ENCODE results near the gene BABAM2.

Gene BABAM2

DNA sequence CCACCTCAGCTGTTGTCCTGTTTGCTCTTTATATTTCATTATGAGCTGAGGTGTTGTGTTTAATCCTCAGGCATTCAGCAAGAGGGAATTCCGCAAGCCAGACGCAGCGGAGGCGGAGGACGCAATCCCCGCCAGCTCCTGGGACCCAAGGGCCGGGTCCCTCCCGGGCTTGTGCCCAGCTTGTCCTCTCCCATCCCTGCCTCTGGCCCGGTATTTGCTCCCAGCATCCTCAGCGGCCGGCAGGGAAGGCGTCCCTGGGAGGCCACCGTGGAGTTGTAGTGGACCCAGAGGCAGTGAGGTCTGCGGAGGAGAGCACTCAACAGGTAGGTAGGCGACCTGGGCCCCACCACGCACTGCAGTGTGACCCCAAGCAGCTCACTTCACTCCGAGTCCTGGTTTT, 459.7 kb downstream of the BABAM2 start:
- in situ Hi-C loops (cut with MboI; ENCODE audit: low sequenced_read_pairs): no loop called here

DNA sequence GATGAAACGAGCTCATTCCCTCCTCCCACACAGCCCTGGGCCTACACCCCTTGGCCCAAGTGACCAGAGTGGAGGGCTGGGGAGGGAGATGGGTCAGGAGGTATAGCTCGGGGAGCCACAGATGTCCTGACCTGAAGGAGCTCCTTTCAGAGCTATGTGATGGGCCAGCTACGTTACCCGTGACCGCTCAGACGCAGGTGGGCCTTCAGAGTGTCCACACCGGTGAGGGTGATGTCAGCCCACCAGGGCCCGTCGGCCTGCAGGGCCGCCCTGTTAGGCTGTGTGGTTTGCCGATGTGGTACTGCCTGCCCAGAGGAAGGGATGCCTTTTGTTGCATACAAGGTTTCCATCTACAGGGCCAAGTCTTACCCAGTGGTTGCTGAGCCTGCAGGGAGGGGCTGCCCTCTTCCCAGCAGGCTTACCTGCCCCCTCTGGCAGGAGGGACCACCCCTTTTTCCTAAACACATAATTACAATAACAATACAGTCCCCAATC, 460.3 kb downstream of the BABAM2 start:
- in situ Hi-C loops (cut with MboI; ENCODE audit: low sequenced_read_pairs): no loop called here

DNA sequence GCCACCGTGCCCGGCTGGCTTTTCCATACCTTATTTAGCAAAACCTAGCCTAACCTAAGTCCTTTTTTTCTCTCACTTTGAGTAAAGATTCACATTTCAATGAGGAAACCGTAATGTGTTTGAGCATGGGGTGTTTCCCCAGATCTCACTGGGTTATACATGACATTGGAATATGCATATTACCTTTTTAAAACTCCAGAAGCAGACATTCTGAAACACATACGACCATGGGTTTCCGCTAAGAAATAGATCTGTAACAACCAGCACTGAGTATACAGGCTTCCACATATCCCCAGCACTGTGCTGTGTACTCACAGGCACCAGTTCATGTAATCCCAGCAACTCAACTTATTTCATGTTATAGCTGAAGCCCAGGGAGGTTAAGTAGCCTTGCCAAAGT, 461.1 kb downstream of the BABAM2 start:
- in situ Hi-C loops (cut with MboI; ENCODE audit: low sequenced_read_pairs): no loop called here

DNA sequence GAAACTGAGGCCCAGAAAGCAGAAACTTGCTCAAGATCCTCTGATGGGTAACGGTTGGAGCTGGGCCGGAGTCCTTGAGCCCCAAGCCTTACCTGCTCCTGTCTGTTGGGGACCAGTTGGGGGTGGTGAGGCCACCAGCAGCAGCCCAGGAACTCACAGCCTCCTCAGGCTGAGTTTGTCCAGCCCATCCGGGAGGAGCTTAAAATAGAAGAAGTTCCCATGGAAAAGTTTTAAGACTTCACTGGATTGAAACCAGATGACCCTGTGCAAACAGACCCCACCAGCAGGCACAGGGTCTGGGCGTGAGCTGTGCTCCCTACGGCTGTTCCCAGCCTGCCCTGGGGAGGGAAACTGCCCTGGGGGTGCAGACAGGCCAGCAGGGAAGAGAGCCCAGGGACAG, 461.6 kb downstream of the BABAM2 start:
- in situ Hi-C loops (cut with MboI; ENCODE audit: low sequenced_read_pairs): no loop called here

DNA sequence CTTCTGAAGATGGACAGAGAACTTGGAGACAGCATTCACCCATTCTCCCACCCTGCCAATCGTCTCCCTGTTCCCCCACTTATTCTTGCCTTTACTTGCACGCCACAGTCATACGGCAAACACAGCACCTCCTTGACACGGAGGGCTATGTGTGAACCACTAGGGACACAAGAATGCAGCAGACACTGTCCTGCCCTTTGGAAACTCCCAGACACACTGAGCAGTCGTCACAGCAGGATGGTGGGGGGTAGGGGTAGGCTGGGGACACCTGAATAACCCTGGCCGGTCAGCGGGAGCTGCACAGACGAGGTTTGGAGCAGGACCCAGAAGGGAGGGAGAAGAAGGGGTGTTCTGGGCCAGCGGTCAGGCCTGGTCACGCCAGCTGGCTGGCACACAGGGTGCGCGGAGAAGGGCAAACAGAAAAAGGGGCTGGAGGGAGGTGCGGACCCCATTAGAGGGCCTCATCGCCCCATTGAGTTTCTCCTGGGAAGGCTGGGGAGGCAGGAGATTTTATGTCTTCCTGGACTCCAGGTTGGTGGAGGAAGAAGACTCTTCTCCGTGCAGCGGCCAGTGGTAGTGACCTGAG, 462.2 kb downstream of the BABAM2 start:
- in situ Hi-C loops (cut with MboI; ENCODE audit: low sequenced_read_pairs): no loop called here

DNA sequence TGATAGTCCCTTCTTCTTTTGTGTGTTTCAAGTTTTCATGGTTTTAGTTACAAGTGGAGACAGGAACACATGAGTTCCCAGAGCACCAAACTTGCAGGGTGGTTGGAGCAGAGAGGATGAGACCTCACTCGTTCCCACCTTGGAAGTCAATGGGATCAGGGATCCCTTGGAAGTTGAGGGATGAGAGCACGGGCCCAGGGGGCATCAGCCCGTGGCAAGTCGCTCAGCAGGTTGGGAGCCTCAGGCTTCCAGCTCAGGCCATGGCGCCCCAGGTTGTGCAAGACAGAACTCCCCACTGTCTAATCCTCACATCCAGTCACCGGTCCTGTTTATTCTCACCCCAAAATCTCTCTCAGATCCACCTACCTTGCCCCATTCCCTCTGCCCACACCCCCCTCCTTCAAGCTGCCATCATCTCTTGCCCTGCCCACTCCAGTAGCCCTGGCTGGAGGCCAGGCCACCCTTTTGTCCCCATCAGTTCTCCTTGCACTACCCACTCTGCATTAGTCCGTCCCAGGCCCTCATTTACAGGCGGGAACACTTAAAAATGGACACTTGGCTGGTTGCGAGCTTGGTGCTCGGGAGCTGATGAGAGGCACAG, 464.5 kb downstream of the BABAM2 start:
- in situ Hi-C loops (cut with MboI; ENCODE audit: low sequenced_read_pairs): no loop called here

DNA sequence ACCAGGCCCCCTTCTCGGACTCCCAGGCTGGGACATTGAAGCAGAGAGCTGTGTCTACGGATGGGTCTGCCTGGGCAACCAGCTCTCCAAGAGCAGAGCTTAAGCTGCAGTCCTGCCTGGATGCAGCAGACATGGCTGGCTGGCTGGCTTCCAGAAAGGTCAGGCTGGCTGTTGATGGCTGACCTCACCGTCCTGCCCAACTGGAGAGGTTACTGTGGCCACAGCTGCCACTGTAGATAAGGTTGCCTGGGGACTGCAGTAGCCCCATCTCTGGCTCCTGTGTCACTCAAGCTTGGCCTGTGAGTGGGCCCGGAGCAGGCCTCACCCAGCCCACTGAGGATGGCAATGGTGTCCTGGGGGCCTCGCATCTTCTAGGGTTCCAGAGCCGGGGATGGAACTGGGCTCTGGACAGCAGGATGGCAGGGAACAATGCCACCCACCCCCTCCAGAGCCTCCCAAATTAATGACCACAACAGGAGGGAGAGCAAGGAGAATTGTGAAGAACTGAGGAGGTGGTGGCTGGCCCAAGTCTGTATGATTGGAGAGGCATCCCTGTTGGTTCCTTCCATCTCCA, 465.1 kb downstream of the BABAM2 start:
- in situ Hi-C loops (cut with MboI; ENCODE audit: low sequenced_read_pairs): no loop called here

DNA sequence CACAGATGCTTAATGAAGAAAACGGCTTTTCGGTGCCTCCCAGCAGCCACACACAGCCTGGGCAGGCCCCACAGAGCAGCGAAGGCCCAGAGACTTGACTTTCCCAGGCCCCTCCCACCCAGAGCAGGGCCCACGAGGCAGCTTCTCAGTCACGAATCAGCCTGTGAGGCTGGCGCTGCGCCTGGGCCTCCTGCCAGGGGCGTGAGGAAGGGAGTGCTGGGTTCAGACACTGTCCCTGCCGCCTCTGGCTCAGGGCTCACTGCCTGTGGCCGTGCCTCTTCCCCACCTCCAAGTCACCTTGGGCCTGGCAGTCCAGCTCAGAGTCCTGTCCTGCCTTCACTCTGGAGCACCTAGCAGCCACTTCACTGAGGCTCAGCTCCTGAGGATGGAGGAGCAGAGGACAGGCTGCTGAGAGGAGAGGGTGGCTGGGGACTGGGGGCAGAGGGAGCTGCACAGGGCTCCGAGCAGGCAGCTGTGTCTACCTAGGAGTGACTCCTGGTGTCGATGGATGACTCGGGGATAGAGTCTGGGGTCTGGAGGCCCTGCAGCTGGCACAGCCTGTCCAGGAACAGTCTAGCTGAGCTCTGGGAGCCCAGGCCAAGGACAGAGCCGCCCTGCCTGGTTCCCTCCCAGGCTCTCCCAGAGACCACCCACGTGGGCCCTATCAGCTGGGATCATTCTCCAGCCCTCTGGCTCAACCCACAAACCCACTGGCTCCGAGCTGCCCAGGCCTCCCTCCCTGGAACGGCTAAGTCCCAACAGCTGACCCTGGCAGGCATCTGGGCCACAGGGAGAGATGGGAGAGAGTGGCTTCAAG, 465.8 kb downstream of the BABAM2 start:
- in situ Hi-C loops (cut with MboI; ENCODE audit: low sequenced_read_pairs): no loop called here

DNA sequence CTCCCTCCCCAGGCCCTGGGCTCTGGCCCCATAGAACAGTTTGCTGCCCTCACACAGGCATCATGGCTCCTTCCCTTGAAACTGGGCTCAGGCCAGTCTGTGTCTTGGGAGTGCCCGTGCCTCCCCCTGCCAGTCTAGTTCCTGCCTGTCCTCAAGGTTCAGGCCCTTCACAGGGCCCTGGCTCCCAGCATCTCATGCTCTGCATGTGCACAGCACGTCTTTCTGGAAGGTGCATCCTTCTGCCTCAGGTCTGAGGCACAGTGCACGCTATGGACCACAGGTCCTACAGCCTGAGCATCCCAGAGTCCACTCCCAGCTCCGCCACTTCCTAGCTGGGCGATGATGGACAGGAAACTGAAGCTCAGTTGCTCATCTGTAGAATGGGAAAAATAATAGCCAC, 466.5 kb downstream of the BABAM2 start:
- in situ Hi-C loops (cut with MboI; ENCODE audit: low sequenced_read_pairs): no loop called here

DNA sequence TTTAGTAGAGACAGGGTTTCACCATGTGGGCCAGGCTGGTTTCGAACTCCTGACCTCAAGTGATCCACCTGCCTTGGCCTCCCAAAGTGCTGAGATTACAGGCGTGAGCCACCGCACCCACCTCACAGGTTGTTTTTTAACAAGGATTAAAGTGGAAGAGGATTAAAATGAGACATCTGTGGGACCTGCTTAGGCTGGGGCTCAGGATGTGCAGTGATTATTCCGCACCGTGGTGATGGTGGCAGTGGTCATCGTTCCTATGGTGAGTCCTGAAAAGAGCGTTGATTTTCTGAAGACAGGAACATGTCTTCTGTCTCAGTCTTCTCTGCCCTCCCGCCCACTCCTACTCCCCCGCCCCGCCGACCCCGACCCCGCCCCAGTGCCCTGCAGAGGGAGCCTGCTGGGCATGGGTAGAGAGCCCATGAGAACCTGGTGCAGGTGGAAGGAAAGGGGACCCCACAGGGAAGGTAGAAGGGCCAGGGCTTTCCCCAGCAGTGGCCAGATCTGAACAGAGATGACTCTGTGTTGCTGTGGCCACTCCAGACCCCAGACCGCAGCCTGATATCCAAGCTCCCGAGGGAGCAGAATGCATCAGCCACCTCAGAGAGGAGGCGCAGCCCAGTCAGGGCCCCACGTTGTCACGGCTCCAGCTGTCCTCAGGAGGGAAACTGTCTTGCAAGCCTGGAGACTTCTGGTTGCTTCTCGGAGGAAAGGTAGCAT, 467.6 kb downstream of the BABAM2 start:
- in situ Hi-C loops (cut with MboI; ENCODE audit: low sequenced_read_pairs): no loop called here

DNA sequence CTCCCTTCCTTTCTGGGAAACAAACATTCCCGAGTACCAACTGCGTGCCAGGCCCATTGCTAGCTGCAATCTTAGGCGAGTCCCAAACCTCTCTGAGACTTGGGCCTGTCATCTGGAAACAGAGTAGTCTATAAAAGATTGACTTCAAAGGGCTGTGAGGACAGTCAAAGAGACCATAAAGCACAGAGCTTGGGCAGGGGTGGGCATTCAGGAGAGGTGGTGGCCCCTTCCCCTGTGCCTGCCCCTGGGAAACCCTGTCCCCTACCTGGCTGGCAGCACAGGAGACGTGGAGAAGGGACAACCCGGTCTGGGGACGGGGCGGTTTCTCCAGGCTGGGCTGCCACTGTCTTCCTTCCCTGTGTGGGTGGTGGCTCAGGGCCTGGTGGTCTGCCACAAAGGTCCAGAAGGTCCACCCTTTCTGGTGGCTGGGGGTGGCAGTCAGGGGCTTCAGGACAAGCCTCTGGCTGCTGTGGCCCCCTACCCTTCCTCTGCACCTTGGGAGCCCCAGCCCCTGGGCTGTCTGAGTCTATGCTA, 468.2 kb downstream of the BABAM2 start:
- in situ Hi-C loops (cut with MboI; ENCODE audit: low sequenced_read_pairs): no loop called here

DNA sequence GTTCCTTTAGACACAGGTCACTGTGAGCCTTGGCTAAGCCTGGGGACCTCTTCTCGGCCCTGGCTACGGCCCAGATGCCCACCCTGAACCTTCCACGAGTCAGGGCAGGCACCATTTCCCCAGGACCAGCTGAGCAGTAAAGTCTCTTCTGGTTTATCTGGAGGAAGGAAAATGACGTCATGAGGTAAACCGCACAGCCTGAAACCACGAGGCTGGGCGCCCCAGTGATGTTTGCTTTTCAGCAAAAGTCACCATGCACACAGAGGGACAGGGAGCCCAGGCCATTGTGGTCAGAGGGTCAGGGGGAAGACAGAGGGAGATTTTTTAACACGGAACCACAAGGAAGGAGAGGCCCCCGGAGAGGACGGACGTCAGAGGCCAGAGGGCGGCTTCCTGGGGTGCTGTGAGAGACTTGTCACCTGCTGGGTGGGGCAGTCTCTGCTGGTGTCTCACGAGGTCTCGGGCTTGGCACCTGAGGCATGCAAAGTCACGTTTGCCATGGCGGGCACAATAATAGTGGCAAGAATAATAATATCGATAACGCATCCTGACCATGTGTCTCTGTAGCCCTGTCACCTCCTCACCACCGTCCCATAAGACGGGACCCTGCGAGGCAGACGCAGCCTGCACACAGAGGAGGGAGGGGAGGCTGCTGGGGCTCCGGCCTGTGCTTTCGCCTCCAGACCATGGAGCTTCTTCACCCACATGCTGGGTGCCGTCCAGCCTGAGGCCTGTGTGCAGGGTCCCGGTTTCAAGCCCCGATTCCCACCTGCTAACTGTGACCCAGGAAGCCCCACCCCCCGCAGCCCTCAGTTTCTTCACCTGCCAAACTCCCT, 468.9 kb downstream of the BABAM2 start:
- in situ Hi-C loops (cut with MboI; ENCODE audit: low sequenced_read_pairs): no loop called here

DNA sequence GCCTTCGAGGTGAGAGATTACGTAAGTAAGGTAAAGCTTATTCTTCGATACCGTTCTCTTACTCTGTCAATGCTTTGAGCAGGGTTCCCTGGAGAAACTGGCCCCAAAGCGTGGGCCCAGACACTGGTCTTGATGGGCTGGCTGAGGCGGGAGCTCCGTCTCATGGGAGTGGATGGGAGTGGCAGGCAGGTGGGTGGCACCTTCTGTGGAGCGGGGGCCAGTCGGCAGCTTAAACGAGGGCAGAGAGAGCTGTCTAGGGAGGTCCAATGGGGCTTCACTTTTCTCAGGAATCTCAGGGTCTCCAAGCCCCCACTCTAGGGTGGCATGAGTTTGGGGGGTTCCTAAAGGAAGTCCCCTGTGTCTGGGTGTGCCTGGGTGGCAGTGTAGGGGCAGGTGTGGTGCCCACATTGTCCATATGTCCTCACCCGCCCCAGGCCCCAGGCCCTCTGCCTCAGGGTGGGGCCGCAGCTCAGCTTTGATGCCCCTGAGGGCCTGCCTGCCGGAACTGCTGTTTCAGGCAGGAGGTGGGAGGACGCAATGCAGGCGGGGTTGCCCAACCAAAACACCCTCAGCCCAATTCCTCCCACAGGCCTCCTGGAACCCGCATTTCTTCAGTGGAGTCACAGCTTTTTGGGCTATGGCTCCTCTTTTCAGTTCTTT, 469.7 kb downstream of the BABAM2 start:
- in situ Hi-C loops (cut with MboI; ENCODE audit: low sequenced_read_pairs): no loop called here

DNA sequence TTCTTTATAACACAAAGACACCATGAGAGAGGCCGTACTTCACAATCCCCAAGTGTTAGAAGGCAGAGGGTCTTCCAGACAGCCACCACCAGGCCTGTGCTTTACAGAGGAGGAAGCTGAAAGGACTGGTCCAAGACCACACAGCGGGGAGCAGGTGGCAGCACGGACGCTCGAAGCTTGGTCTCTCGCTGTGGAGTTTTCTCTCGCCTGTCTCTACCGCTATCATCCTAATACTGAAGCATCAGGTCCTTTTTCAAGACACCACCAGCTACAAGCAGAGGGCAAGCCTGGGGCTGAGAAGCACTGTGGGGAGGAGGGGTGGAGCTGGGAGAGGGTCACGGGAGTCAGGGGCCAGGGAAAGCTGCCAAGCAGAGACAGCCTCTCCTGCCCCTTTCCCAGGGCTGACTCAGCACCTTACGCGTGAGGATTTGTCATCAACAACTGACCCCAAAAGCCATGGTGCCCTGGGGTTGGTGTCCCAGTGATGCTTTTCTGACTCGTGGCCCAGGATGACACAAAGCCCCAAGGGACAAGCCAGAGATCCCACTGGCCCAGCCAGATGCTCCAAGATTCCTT, 470.3 kb downstream of the BABAM2 start:
- in situ Hi-C loops (cut with MboI; ENCODE audit: low sequenced_read_pairs): no loop called here

DNA sequence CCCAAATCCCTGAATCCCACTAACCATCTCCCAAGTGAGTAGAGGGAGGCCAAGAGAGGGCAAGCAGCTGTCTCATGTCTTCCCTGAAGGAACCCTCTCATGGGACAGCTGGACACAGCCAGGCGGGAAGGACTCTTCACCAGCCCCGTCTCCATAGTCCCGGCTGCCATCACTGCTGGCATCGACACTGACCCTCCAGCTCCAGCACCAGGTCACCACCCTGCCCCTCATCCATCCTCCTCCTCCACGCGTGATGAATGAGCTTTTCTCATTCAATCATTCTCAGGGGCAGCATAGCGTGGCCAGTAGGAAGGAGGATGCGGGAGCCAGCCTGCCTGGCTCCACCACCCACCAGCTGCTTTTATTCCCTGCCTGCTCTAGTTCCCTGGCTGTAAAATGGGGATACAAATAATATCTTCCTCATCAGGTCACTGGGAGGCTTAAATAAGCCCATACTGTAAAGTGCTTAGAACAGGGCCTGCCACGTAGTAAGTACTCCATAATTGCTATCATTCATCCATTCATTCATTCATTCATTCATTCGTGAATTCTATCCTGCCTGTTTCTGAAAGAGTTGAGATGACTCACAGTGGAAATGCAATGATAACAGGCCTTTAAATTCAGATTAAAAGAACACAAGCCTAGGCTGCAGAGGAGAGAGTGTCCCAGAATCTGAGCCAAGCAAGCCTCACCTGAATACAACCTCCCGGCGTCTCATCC, 471.6 kb downstream of the BABAM2 start:
- in situ Hi-C loops (cut with MboI; ENCODE audit: low sequenced_read_pairs): no loop called here

DNA sequence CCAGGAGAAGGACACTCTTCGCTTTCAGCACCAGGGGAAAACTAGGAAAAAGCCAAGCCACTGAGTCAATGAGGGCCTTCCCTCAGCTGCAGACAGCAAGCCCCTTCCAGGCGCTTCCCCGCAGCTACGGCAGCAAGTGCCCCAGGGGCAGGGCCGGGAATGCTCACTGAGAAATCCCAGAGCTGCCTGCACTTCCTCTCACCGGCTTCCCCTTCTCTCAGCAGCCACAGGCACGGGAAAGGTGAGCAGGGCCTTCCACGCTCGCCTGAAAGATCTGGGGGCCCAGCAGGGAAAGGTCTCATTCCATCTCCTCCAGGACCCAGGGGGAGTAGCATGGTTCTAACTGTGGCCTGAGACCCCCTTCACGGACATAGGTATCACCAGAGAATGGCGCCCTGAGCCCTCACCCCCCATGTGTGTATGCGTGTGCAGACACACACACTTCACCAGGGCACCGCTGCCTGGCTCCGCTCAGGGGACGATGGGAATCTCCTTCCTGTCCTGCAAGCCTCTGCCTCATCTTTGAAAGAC, 472.5 kb downstream of the BABAM2 start:
- in situ Hi-C loops (cut with MboI; ENCODE audit: low sequenced_read_pairs): no loop called here

DNA sequence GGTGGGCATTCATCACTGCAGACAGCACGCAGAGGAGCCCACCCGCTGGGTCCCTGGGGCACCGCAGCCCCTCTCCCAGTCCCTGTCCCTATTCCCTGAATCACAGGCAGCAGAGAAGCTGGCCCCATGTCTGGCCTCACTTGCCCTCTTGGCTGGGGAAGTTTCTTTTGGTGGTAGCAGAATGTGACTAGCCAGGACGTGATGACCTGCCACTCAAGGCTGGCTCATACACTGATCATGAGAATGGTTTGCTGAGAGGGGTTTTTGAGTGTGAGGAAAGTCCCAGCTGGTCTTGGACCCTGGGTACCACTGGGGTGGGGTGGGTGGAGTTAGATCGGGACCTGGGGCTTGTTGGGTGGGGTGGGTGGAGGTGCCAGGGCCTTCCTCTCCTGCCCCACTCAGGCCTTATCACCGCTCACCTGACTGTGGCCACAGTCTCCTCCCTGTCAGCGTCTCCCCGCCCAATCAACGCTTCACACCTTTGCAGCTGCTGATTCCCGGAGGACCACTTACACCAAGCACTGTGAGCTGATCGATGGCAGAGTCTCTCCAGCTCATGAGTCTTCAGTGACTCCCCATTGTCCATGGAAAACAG, 473.3 kb downstream of the BABAM2 start:
- in situ Hi-C loops (cut with MboI; ENCODE audit: low sequenced_read_pairs): no loop called here

DNA sequence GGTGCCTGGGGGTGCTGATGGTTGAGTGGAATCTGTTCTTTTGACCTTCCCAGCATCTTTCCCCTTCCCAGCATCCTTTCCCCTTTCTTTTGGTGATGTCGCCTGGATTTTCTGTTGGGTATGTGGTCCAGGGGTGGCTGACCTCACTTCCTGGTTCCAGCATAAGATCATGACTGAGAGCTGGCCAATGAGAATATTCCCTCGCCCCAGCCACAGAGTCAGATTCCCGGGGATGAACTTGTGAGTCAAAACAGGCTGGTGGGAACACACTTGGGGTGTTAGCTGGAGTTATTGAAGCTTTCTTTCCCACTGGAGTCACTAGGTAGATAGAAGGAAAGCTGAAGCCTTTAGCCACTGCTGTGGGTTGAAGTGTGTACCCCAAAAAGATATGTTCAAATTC, 474.1 kb downstream of the BABAM2 start:
- in situ Hi-C loops (cut with MboI; ENCODE audit: low sequenced_read_pairs): no loop called here

Measured in HL-60/S4 treated with retinoic acid at 250 ng/mL for 4 days and 3 days (cell line).